GM23338 (cell line): Measurements from ENCODE around the gene OR2B6. TPM values are rescaled to one million over a fixed set of nuclear protein-coding genes. Genes with fewer than 3 reads are reported as not detected.

Source experiments
- ATAC-seq: fragments of 200-7000 bp; cut with Tn5 transposase; 3 replicates; pipeline ENCODE4 v1.9.1; 2020
- DNase-seq: peaks from one replicate; pipeline ENCODE4 v3.0.0-alpha.2; 2015; ENCODE audit warnings: low spot score
- H2AFZ ChIP-seq: fragments of 200-600 bp; sonication (generic); 2 replicates; pipeline ENCODE4 v1.8.0; 2016; ENCODE audit warnings: antibody characterized with exemption, mild to moderate bottlenecking, moderate library complexity
- H3F3A ChIP-seq: fragments of 200-600 bp; sonication (generic); replicated peaks from 2 replicates; pipeline ENCODE4 v1.8.0; 2017; ENCODE audit warnings: antibody characterized with exemption, mixed run types, low read depth
- H3K27ac ChIP-seq: fragments of 200-600 bp; sonication (generic); 2 replicates; pipeline ENCODE4 v1.6.1; 2016; ENCODE audit warnings: low read depth
- H3K27me3 ChIP-seq: fragments of 200-600 bp; sonication (generic); 2 replicates; pipeline ENCODE4 v1.8.0; 2016; ENCODE audit warnings: mild to moderate bottlenecking, mixed run types, moderate library complexity; ENCODE audit not compliant: insufficient read depth
- H3K36me3 ChIP-seq: fragments of 200-600 bp; sonication (generic); 2 replicates; pipeline ENCODE4 v1.8.0; 2016; ENCODE audit warnings: mild to moderate bottlenecking; ENCODE audit not compliant: insufficient read depth
- H3K4me1 ChIP-seq: fragments of 200-600 bp; sonication (generic); 2 replicates; pipeline ENCODE4 v1.8.0; 2016; ENCODE audit warnings: mild to moderate bottlenecking, moderate library complexity; ENCODE audit not compliant: insufficient read depth
- H3K4me2 ChIP-seq: fragments of 200-600 bp; sonication (generic); 2 replicates; pipeline ENCODE4 v1.7.1; 2017; ENCODE audit warnings: mixed run types
- H3K4me3 ChIP-seq: fragments of 200-600 bp; sonication (generic); 2 replicates; pipeline ENCODE4 v1.6.1; 2016; ENCODE audit warnings: mixed run types
- H3K79me2 ChIP-seq: fragments of 200-600 bp; sonication (generic); replicated peaks from 2 replicates; pipeline ENCODE4 v1.8.0; 2017; ENCODE audit warnings: mild to moderate bottlenecking; ENCODE audit not compliant: insufficient read depth
- H3K9me2 ChIP-seq: fragments of 200-600 bp; sonication (generic); 2 replicates; pipeline ENCODE4 v1.8.0; 2017; ENCODE audit not compliant: insufficient read depth
- H4K20me1 ChIP-seq: fragments of 200-600 bp; sonication (generic); replicated peaks from 2 replicates; pipeline ENCODE4 v1.8.0; 2017; ENCODE audit warnings: mild to moderate bottlenecking; ENCODE audit not compliant: insufficient read depth
- H3K27ac Mint-ChIP-seq: 2 replicates; pipeline ENCODE4 v1.8.0; 2020; ENCODE audit warnings: inconsistent platforms, mild to moderate bottlenecking, moderate library complexity, mixed read lengths
- H3K27me3 Mint-ChIP-seq: 3 replicates; pipeline ENCODE4 v1.8.0; 2022; ENCODE audit warnings: low read depth, mild to moderate bottlenecking, moderate library complexity, mixed read lengths, inconsistent platforms; ENCODE audit not compliant: insufficient read depth, poor library complexity
- H3K36me3 Mint-ChIP-seq: 3 replicates; pipeline ENCODE4 v1.8.0; 2021; ENCODE audit warnings: low read depth, mild to moderate bottlenecking, inconsistent platforms, moderate library complexity, mixed read lengths
- H3K4me1 Mint-ChIP-seq: 3 replicates; pipeline ENCODE4 v1.8.0; 2020; ENCODE audit warnings: mild to moderate bottlenecking, inconsistent platforms, mixed read lengths
- H3K4me3 Mint-ChIP-seq: 3 replicates; pipeline ENCODE4 v1.8.0; 2021; ENCODE audit warnings: moderate library complexity, mild to moderate bottlenecking, inconsistent platforms, mixed read lengths
- H3K9me3 Mint-ChIP-seq: 3 replicates; pipeline ENCODE4 v1.8.0; 2020; ENCODE audit warnings: moderate library complexity, mild to moderate bottlenecking, inconsistent platforms, mixed read lengths
- CTCF ChIP-seq, 2 experiments: fragments of 200-600 bp in 1 of 2; sonication (generic) in 1 of 2; conservative IDR thresholded peaks; 2 replicates each; pipeline versions ENCODE4 v1.5.1 to v1.6.1; 2016 to 2017; ENCODE audit warnings: antibody characterized with exemption in 2 of 2, low read depth in 2 of 2, mild to moderate bottlenecking in 2 of 2, moderate library complexity in 1 of 2
- ETS1 ChIP-seq: IDR thresholded peaks from 2 replicates; pipeline ENCODE4 v1.6.1; 2016; ENCODE audit warnings: antibody characterized with exemption
- EZH2 ChIP-seq: fragments of 200-600 bp; sonication (generic); IDR thresholded peaks from one replicate; pipeline ENCODE4 v1.8.0; 2017; ENCODE audit warnings: antibody characterized with exemption, mild to moderate bottlenecking, low read depth; ENCODE audit not compliant: unreplicated experiment
- EZH2phosphoT487 ChIP-seq: fragments of 200-600 bp; sonication (generic); IDR thresholded peaks from one replicate; pipeline ENCODE4 v1.8.1; 2018; ENCODE audit warnings: antibody characterized with exemption; ENCODE audit not compliant: unreplicated experiment
- JUNB ChIP-seq: IDR thresholded peaks from one replicate; pipeline ENCODE4 v1.6.1; 2016; ENCODE audit warnings: antibody characterized with exemption; ENCODE audit not compliant: unreplicated experiment
- NANOG ChIP-seq: IDR thresholded peaks from 2 replicates; pipeline ENCODE4 v1.6.1; 2016; ENCODE audit warnings: antibody characterized with exemption, borderline replicate concordance
- POLR2AphosphoS5 ChIP-seq: IDR thresholded peaks from 2 replicates; pipeline ENCODE4 v1.6.1; 2016; ENCODE audit warnings: antibody characterized with exemption, low read depth
- REST ChIP-seq: IDR thresholded peaks from one replicate; pipeline ENCODE4 v1.6.1; 2018; ENCODE audit warnings: antibody characterized with exemption; ENCODE audit not compliant: unreplicated experiment
- ZNF331 ChIP-seq: fragments of 250-450 bp; sonication (Bioruptor Pico); IDR thresholded peaks from 2 replicates; pipeline ENCODE4 v1.5.0; 2020; ENCODE audit warnings: low read depth, mild to moderate bottlenecking, moderate library complexity
- ZNF462 ChIP-seq: fragments of 250-450 bp; sonication (Bioruptor Pico); IDR thresholded peaks from 2 replicates; pipeline ENCODE4 v1.5.0; 2020; ENCODE audit warnings: mild to moderate bottlenecking, moderate library complexity
- polyA plus RNA-seq: library from polyadenylated mRNA; unstranded; fragments of >200 nt; fragmentation: Nextera tagmentation; extraction: Ambion mirVana; gene quantifications from 2 replicates; pipeline ENCODE4 v1.2.1, GENCODE V29; 2016
- total RNA-seq: library from RNA; depleted of rRNA; stranded (reverse); fragments of >200 nt; shearing (Covaris generic); gene quantifications from 2 replicates; pipeline ENCODE4 v1.2.3, GENCODE V29; 2014

The OR2B6 gene
- total and polyA plus RNA-seq, 2 experiments from 2014 or later: 0.45 TPM; not detected in 1

GRCh38 chr6:27994616-27995015 is 37.6 kb downstream of the OR2B6 start (continued):
- TF ChIP-seq ZNF331 (CRISPR knock-in tag) (no peak), ZNF462 (CRISPR knock-in tag) (no peak), CTCF (conservative IDR thresholded peaks at IDR 0.05; ENCODE audit: low read depth in 2 of 2) (no peak)

- no peak overlapping the region for H3K4me2 ChIP-seq
- H3K27ac Mint-ChIP-seq: no peak overlapping the region; the same call in 1 of the 2 replicates
- no peaks in the 10 kb centered on the region for H3K36me3 Mint-ChIP-seq
- ATAC-seq: no peak
- peaks cover 5% of the 10 kb centered on the region; the same call in 1 of the 2 replicates for H3K9me2 ChIP-seq
- H3K27me3 ChIP-seq: no peaks in the 10 kb centered on the region
- H3K4me3 ChIP-seq: no peak overlapping the region
- no peaks in the 10 kb centered on the region for H3K36me3 ChIP-seq
- no peaks in the 10 kb centered on the region for H3F3A ChIP-seq
- no peak for DNase-seq
- no peaks in the 10 kb centered on the region for H4K20me1 ChIP-seq
- H3K9me3 Mint-ChIP-seq: no peaks in the 10 kb centered on the region; the same call in 2 of the 3 replicates
- no peak overlapping the region for H3K27ac ChIP-seq
- peaks cover 9% of the 10 kb centered on the region for H3K27me3 Mint-ChIP-seq
- peaks cover 22% of the 10 kb centered on the region for H3K4me1 ChIP-seq
- no peak overlapping the region; the same call in 2 of the 3 replicates for H3K4me3 Mint-ChIP-seq
- peaks cover 35% of the 10 kb centered on the region for H3K4me1 Mint-ChIP-seq
- no peaks in the 10 kb centered on the region for H3K79me2 ChIP-seq
- peak overlapping the region; percentile 45 for H2AFZ ChIP-seq
- no peak for TF ChIP-seq REST
- no peak for TF ChIP-seq EZH2
- no peak for TF ChIP-seq NANOG
- no peak for TF ChIP-seq JUNB
- no peak for TF ChIP-seq ETS1
- TF ChIP-seq POLR2AphosphoS5: no peak
- no peak for TF ChIP-seq EZH2phosphoT487
These were observed 43.5 kb downstream of the OR2B6 start for GRCh38 chr6:28000351-28001045.
